GM18526 (cell line): ENCODE measurements around the gene ELL.

Source experiments
- POLR2A ChIP-seq: IDR thresholded peaks from 3 replicates; pipeline ENCODE4 v1.6.1; 2011; ENCODE audit not compliant: insufficient read length; ENCODE audit errors: extremely low read depth

The ELL gene

GRCh38 chr19:18441804-18442788, 79.8 kb downstream of the ELL start:
- no peak for TF ChIP-seq POLR2A

- TF ChIP-seq POLR2A, result no peak
Measured at GRCh38 chr19:18440936-18441803, 80.7 kb downstream of the ELL start.

- no peak for TF ChIP-seq POLR2A
Measured at GRCh38 chr19:18440415-18440877, 81.4 kb downstream of the ELL start.

- no peak for TF ChIP-seq POLR2A
Measured at GRCh38 chr19:18439910-18440237, 82.0 kb downstream of the ELL start.

DNA sequence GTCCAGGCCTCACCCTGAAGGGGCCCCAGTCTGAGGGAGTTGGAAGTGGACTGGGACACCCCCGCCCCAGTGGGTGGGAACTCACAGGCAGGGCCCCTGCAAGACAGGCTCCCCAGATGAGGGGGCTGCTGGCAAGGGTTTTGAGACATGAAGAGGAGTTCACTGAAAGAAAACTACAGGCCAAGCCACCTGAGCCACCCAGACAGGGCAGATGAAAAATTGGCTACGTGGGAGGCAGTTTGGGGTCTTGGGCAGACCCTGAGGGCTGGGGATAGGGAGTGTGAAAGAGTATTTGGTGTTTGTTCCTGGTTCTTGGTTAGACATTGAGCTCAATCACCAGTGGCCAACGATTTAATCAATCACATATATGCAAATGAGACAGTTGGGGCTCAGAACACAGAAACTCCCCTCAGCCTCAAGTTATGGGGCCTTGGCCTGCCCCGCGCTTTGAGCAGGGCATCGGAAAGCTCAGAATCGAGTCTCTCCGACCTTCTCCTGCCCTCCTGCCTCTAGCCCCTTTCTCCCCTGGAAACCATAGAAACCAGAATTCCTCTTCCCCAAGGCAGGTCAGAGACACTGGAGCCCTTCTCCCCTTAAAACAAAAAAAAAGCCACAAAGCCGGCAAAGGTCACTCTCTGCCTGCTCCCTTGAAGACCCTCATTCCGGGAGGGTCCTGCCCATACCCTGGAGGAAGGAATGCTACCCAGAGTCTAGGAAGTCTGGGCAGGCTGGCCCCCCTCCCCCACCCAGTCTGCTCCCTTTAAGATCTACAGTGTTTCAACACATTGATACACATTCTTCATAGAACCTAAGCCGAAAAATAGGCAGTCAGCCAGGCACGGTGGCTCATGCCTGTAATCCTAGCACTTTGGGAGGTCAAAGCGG, 82.6 kb downstream of the ELL start:
- TF ChIP-seq POLR2A, result no peak

DNA sequence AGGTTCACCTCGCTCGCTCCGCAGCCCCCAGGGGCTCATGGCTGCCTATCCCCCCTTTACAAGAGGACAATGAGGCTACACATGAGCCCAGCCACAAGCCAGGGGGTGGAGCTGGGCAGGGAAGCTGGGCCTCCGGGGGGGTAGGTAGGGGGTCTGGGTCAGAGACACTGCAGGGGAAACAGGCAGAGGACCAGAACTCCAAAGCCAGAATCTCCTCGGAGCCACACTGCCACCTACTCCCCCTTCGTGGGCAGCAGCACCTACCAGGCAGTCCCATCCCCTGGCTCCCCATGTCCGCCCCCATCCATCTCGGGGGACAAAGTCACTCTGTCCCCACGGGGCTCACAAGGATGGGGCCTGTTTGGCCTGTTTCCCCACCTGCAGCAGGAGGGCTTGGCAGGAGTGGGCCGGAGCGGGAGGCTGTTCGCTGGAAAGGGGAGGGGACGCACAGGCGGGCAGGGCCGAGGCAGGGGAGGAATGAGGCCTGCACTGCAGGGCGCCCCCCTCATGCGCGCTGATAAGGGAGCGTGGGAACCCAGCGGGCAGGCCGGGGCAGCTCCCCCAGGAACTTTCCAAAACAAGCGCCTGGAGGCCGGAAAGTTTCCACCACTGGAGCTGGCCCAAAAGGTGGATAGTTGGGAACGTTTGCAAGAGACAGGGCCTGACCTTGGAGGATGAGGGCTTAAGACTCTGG, 83.4 kb downstream of the ELL start:
- TF ChIP-seq POLR2A, result no peak

GRCh38 chr19:18437491-18438330, 84.2 kb downstream of the ELL start, which contains the start of gene ISYNA1:
ISYNA1 (minus strand) TSS chr19:18438133; CDS start chr19:18437979, 154 bp downstream.
- TF ChIP-seq POLR2A, result no peak

- no peak for TF ChIP-seq POLR2A
Measured at GRCh38 chr19:18436671-18437490, 85.0 kb downstream of the ELL start.

- TF ChIP-seq POLR2A, result no peak
Measured at GRCh38 chr19:18435842-18436670, 85.8 kb downstream of the ELL start.

GRCh38 chr19:18435178-18435841, 86.6 kb downstream of the ELL start:
- TF ChIP-seq POLR2A, result no peak
